GM23338 (cell line): ENCODE results near the gene MMP17.

Experiments used
- CREB1 ChIP-seq: fragments of 250-450 bp; sonication (Bioruptor Pico); IDR thresholded peaks from 2 replicates; pipeline ENCODE4 v1.5.0; 2020; ENCODE audit warnings: low read depth, mild to moderate bottlenecking, moderate library complexity
- CTCF ChIP-seq, 2 experiments: fragments of 200-600 bp in 1 of 2; sonication (generic) in 1 of 2; conservative IDR thresholded peaks; 2 replicates each; pipeline versions ENCODE4 v1.5.1 to v1.6.1; 2016 to 2017; ENCODE audit warnings: antibody characterized with exemption in 2 of 2, low read depth in 2 of 2, mild to moderate bottlenecking in 2 of 2, moderate library complexity in 1 of 2
- EZH2 ChIP-seq: fragments of 200-600 bp; sonication (generic); IDR thresholded peaks from one replicate; pipeline ENCODE4 v1.8.0; 2017; ENCODE audit warnings: antibody characterized with exemption, mild to moderate bottlenecking, low read depth; ENCODE audit not compliant: unreplicated experiment
- JUNB ChIP-seq: IDR thresholded peaks from one replicate; pipeline ENCODE4 v1.6.1; 2016; ENCODE audit warnings: antibody characterized with exemption; ENCODE audit not compliant: unreplicated experiment
- POLR2AphosphoS5 ChIP-seq: IDR thresholded peaks from 2 replicates; pipeline ENCODE4 v1.6.1; 2016; ENCODE audit warnings: antibody characterized with exemption, low read depth
- STAT1 ChIP-seq: IDR thresholded peaks from one replicate; pipeline ENCODE4 v1.6.1; 2016; ENCODE audit warnings: antibody characterized with exemption; ENCODE audit not compliant: unreplicated experiment
- ZNF331 ChIP-seq: fragments of 250-450 bp; sonication (Bioruptor Pico); IDR thresholded peaks from 2 replicates; pipeline ENCODE4 v1.5.0; 2020; ENCODE audit warnings: low read depth, mild to moderate bottlenecking, moderate library complexity

- TF ChIP-seq JUNB: no peak
- no peak for TF ChIP-seq CTCF (conservative IDR thresholded peaks at IDR 0.05; ENCODE audit: low read depth in 2 of 2)
- TF ChIP-seq EZH2: no peak
- no peak for TF ChIP-seq ZNF331 (CRISPR knock-in tag)
- TF ChIP-seq CREB1 (CRISPR knock-in tag): no peak
- TF ChIP-seq POLR2AphosphoS5: no peak
- TF ChIP-seq STAT1: no peak
These were observed 14.0 kb downstream of the MMP17 start for GRCh38 chr12:131842169-131842568.
